Progenitor cell of endocrine pancreas (in vitro differentiated cells): Measurements from ENCODE around the gene SLC30A10. TPM values are rescaled to one million over a fixed set of nuclear protein-coding genes. Genes with fewer than 3 reads are reported as not detected.

Experiments used
- DNase-seq: peaks from one replicate; pipeline ENCODE4 v3.0.0; 2021; ENCODE audit warnings: low spot score; ENCODE audit not compliant: unreplicated experiment
- H3K27ac Mint-ChIP-seq: 2 replicates; pipeline ENCODE4 v1.8.0; 2021; ENCODE audit warnings: mild to moderate bottlenecking, moderate library complexity, mixed read lengths
- H3K27me3 Mint-ChIP-seq: 2 replicates; pipeline ENCODE4 v1.8.0; 2021; ENCODE audit warnings: mixed read lengths
- H3K36me3 Mint-ChIP-seq: 2 replicates; pipeline ENCODE4 v1.8.0; 2022; ENCODE audit warnings: mixed read lengths; ENCODE audit not compliant: insufficient read depth
- H3K4me1 Mint-ChIP-seq: 2 replicates; pipeline ENCODE4 v1.8.0; 2021; ENCODE audit warnings: low read depth, mixed read lengths
- H3K4me3 Mint-ChIP-seq: 2 replicates; pipeline ENCODE4 v1.8.0; 2021; ENCODE audit warnings: low read depth, mild to moderate bottlenecking, moderate library complexity, mixed read lengths
- H3K9me3 Mint-ChIP-seq: 2 replicates; pipeline ENCODE4 v1.8.0; 2021; ENCODE audit warnings: low read depth, mixed read lengths
- CTCF ChIP-seq: fragments of 200-600 bp; sonication (generic); IDR thresholded peaks from one replicate; pipeline ENCODE4 v1.5.0; 2021; ENCODE audit warnings: antibody characterized with exemption, mild to moderate bottlenecking; ENCODE audit not compliant: unreplicated experiment
- total RNA-seq: library from RNA; stranded (reverse); gene quantifications from 2 replicates; pipeline ENCODE4 v1.2.1, GENCODE V29; 2021

The SLC30A10 gene
- total RNA-seq, 1 donor from 2014 or later = 1.1 TPM

- no peak for DNase-seq
- Mint-ChIP-seq H3K4me3 (no peak overlapping the region), H3K36me3 (no peaks in the 10 kb centered on the region), H3K27ac (no peak overlapping the region), H3K4me1 (no peaks in the 10 kb centered on the region), H3K9me3 (no peaks in the 10 kb centered on the region), H3K27me3 (peaks cover 2% of the 10 kb centered on the region)
- no peak for TF ChIP-seq CTCF
These were observed 15.2 kb downstream of the SLC30A10 start for GRCh38 chr1:219913005-219913770.

- no peaks in the 10 kb centered on the region for H3K9me3 Mint-ChIP-seq
These were observed 17.6 kb downstream of the SLC30A10 start for GRCh38 chr1:219910716-219911115.

GRCh38 chr1:219909476-219909875, 18.9 kb downstream of the SLC30A10 start:
- Mint-ChIP-seq H3K27ac (no peak overlapping the region), H3K4me3 (no peak overlapping the region), H3K27me3 (peaks cover 2% of the 10 kb centered on the region), H3K36me3 (no peaks in the 10 kb centered on the region), H3K9me3 (no peaks in the 10 kb centered on the region), H3K4me1 (no peaks in the 10 kb centered on the region)
- TF ChIP-seq CTCF = no peak
- DNase-seq = no peak

More at GRCh38 chr1:219910716-219911115, 17.6 kb downstream of the SLC30A10 start:
- TF ChIP-seq CTCF = no peak
- no peaks in the 10 kb centered on the region for H3K36me3 Mint-ChIP-seq
- H3K27ac Mint-ChIP-seq = no peak overlapping the region
- no peaks in the 10 kb centered on the region for H3K4me1 Mint-ChIP-seq
- DNase-seq = no peak
- no peak overlapping the region for H3K4me3 Mint-ChIP-seq
- H3K27me3 Mint-ChIP-seq = peaks cover 2% of the 10 kb centered on the region

GRCh38 chr1:219908170-219908569, 20.2 kb downstream of the SLC30A10 start:
- DNase-seq = no peak
- no peaks in the 10 kb centered on the region for H3K4me1 Mint-ChIP-seq
- no peak overlapping the region for H3K27ac Mint-ChIP-seq
- no peak overlapping the region for H3K4me3 Mint-ChIP-seq
- no peak for TF ChIP-seq CTCF
- H3K27me3 Mint-ChIP-seq = peaks cover 2% of the 10 kb centered on the region
- no peaks in the 10 kb centered on the region for H3K36me3 Mint-ChIP-seq
- no peaks in the 10 kb centered on the region for H3K9me3 Mint-ChIP-seq

GRCh38 chr1:219907772-219908070, 20.6 kb downstream of the SLC30A10 start:
- Mint-ChIP-seq H3K4me1 (no peaks in the 10 kb centered on the region), H3K27ac (no peak overlapping the region), H3K9me3 (no peaks in the 10 kb centered on the region), H3K36me3 (no peaks in the 10 kb centered on the region), H3K4me3 (no peak overlapping the region), H3K27me3 (peaks cover 2% of the 10 kb centered on the region)
- no peak for DNase-seq
- TF ChIP-seq CTCF = no peak
